GM12878 (cell line): ENCODE measurements around the gene PTX4.

ENCODE experiments used
- CTCF ChIP-seq, 3 experiments: IDR thresholded peaks in 2 of 3; conservative IDR thresholded peaks in 1 of 3; 2 replicates each; pipeline ENCODE4 v1.5.1; 2011; ENCODE audit warnings: low read depth in 3 of 3, low read length in 3 of 3, mild to moderate bottlenecking in 3 of 3, control low read depth in 2 of 3, moderate library complexity in 2 of 3, inconsistent platforms in 1 of 3, mixed read lengths in 1 of 3; ENCODE audit not compliant: control insufficient read depth in 2 of 3, insufficient read depth in 1 of 3; ENCODE audit errors: extremely low read depth in 1 of 3
- E2F4 ChIP-seq: IDR thresholded peaks from 2 replicates; pipeline ENCODE4 v1.6.1; 2012; ENCODE audit warnings: low read depth, low read length, improper control_type of control experiment
- JUND ChIP-seq: IDR thresholded peaks from 2 replicates; pipeline ENCODE4 v1.6.1; 2012; ENCODE audit warnings: low read depth, mild to moderate bottlenecking, low read length, improper control_type of control experiment, moderate library complexity
- KAT2A ChIP-seq: conservative IDR thresholded peaks from 2 replicates; pipeline ENCODE4 v1.6.1; 2011; ENCODE audit warnings: low read depth, low read length; ENCODE audit not compliant: control insufficient read depth
- NRF1 ChIP-seq: conservative IDR thresholded peaks from 2 replicates; pipeline ENCODE4 v1.6.1; 2011; ENCODE audit warnings: mild to moderate bottlenecking, low read depth, low read length, improper control_type of control experiment
- SUZ12 ChIP-seq: fragments of 200-600 bp; sonication (generic); IDR thresholded peaks from one replicate; pipeline ENCODE4 v1.6.1; 2018; ENCODE audit warnings: antibody characterized with exemption, mild to moderate bottlenecking; ENCODE audit not compliant: unreplicated experiment
- TAF1 ChIP-seq: IDR thresholded peaks from 2 replicates; pipeline ENCODE4 v1.6.1; 2011; ENCODE audit warnings: mild to moderate bottlenecking, low read depth, low read length, borderline replicate concordance

DNA sequence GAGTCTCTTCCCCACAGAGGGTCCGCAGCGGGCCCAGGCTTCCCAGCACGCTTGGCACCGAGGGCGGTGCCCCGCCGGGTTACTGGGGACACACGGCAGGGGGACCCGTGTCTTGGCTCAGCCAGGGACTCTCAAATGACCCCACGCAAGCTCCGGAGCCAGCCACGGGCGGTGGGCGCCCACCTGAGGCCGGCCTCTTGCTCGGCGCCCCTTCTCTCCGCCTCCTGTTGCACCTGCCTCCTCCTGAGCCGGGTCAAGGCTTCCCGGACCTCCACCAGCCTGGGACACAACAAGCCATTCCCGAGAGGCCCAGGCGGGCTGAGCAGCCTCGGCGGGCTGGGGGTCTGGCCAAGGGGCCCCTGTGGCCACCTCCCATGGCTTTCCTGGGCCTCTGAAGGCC is 46.0 kb downstream of the PTX4 start:
- no peak for TF ChIP-seq CTCF (IDR thresholded peaks at IDR 0.05 in 2 of 3, conservative IDR thresholded peaks at IDR 0.05 in 1 of 3; ENCODE audit: control insufficient read depth in 2 of 3, extremely low read depth in 1 of 3, insufficient read depth in 1 of 3, low read depth in 3 of 3, low read length in 3 of 3)
- TF ChIP-seq NRF1: no peak
- no peak for TF ChIP-seq TAF1
- no peak for TF ChIP-seq KAT2A
- TF ChIP-seq E2F4: no peak
- TF ChIP-seq SUZ12: no peak
- no peak for TF ChIP-seq JUND
